Activated naive CD4-positive, alpha-beta T cell treated with anti-CD3 and anti-CD28 coated beads, Interleukin-2, amount 10 ng/mL, durations not matched to agents 7 days and 5 days (primary cell): ENCODE measurements around the gene DEPDC1B.
"Not testable (repeated sequence)": the region's sequence is repeated elsewhere in the genome, so short reads cannot be mapped to it uniquely, and the experiment has no call there.

ENCODE experiments used
- CTCF ChIA-PET: fragments of 350-600 bp; sonication (Branson Sonifier 250); formaldehyde crosslinking; loops from one replicate; lab custom pipeline; 2021; ENCODE audit warnings: antibody characterized with exemption; lab: Charles Lee
- DNase-seq: peaks from one replicate; pipeline ENCODE4 v3.0.0-alpha.2; 2020
- H3K27ac Mint-ChIP-seq: one replicate; pipeline ENCODE4 v1.8.0; 2021; ENCODE audit warnings: mild to moderate bottlenecking, moderate library complexity, mixed read lengths
- H3K27me3 Mint-ChIP-seq: one replicate; pipeline ENCODE4 v1.8.0; 2021; ENCODE audit warnings: mild to moderate bottlenecking, mixed read lengths
- H3K36me3 Mint-ChIP-seq: one replicate; pipeline ENCODE4 v1.8.0; 2021; ENCODE audit warnings: mixed read lengths
- H3K4me1 Mint-ChIP-seq: one replicate; pipeline ENCODE4 v1.8.0; 2021; ENCODE audit warnings: mixed read lengths
- H3K4me3 Mint-ChIP-seq: one replicate; pipeline ENCODE4 v1.8.0; 2021; ENCODE audit warnings: mild to moderate bottlenecking, moderate library complexity, mixed read lengths
- H3K9me3 Mint-ChIP-seq: one replicate; pipeline ENCODE4 v1.8.0; 2021; ENCODE audit warnings: mixed read lengths

DEPDC1B gene, protein sequence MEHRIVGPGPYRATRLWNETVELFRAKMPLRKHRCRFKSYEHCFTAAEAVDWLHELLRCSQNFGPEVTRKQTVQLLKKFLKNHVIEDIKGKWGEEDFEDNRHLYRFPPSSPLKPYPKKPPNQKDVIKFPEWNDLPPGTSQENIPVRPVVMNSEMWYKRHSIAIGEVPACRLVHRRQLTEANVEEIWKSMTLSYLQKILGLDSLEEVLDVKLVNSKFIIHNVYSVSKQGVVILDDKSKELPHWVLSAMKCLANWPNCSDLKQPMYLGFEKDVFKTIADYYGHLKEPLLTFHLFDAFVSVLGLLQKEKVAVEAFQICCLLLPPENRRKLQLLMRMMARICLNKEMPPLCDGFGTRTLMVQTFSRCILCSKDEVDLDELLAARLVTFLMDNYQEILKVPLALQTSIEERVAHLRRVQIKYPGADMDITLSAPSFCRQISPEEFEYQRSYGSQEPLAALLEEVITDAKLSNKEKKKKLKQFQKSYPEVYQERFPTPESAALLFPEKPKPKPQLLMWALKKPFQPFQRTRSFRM

GRCh38 chr5:60699609-60700415, at the start of gene DEPDC1B:
DEPDC1B (minus strand) TSS chr5:60700166; CDS start chr5:60700093, 73 bp downstream.
- H3K9me3 Mint-ChIP-seq, result no peaks in the 10 kb centered on the region
- peaks cover 23% of the 10 kb centered on the region for H3K27me3 Mint-ChIP-seq
- CTCF ChIA-PET, result interaction anchor here (0.6 to 2.4 kb wide), 6 partner anchors 11 to 188 kb away, joined by 3 to 16 read pairs (median 4); no protein-coding TSS in a partner anchor
- peaks cover 39% of the 10 kb centered on the region for H3K4me1 Mint-ChIP-seq
- peak within 1 kb of the TSS; percentile 91 for H3K4me3 Mint-ChIP-seq
- peak; percentile 92 for DNase-seq
- peaks cover 22% of the 10 kb centered on the region for H3K36me3 Mint-ChIP-seq
- H3K27ac Mint-ChIP-seq, result peak within 1 kb of the TSS; percentile 93

DNA sequence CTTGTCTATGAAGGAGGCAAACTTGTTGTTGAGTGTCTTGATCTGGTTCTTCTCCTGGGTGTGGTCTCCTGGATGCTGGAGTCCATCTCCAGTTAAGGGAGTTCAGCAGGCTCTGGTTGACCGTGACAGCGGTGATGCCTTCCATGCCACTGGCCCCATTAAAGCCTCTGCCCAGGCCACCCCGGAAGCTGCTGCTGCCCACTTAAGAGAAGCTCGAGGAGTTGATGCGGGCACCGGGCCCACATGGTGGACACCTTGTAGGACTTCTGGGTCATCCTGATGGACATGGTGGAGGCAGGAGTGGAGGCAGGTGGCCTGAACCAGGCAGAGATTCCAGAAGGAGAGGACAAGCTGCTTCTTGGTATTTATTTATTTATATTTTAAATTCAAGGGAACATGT, 44.7 kb upstream of the DEPDC1B start:
- Mint-ChIP-seq H3K4me3 (no peak overlapping the region), H3K4me1 (no peaks in the 10 kb centered on the region), H3K9me3 (peaks cover 6% of the 10 kb centered on the region), H3K36me3 (no peaks in the 10 kb centered on the region), H3K27me3 (no peaks in the 10 kb centered on the region), H3K27ac (no peak overlapping the region)
- DNase-seq, result no peak
- CTCF ChIA-PET, result no interaction called here

GRCh38 chr5:60743511-60744314, 43.7 kb upstream of the DEPDC1B start:
- H3K4me3 Mint-ChIP-seq, result no peak overlapping the region
- H3K4me1 Mint-ChIP-seq, result no peaks in the 10 kb centered on the region
- H3K9me3 Mint-ChIP-seq, result peaks cover 6% of the 10 kb centered on the region
- H3K27me3 Mint-ChIP-seq, result no peaks in the 10 kb centered on the region
- H3K27ac Mint-ChIP-seq, result no peak overlapping the region
- H3K36me3 Mint-ChIP-seq, result no peaks in the 10 kb centered on the region
- DNase-seq, result no peak
- CTCF ChIA-PET, result no interaction called here

DNA sequence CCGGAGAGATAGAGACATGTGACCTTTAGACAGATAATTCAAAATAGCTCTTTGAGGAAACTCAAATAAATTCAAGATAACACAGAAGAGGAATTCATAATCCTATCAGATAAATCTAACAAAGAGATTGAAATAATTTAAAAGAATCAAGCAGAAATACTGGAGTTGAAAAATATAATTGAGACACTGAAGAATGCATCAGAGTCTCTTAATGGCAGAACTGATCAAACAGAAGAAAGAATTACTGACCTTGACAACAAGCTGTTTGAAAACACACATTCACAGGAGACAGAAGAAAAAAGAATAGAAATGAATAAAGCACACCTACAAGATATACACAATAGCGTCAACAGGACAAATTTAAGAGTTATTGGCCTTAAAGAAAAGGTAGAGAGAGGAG, 40.4 kb upstream of the DEPDC1B start:
- no peak for DNase-seq
- H3K4me1 Mint-ChIP-seq, result no peaks in the 10 kb centered on the region
- CTCF ChIA-PET, result no interaction called here
- H3K4me3 Mint-ChIP-seq, result no peak overlapping the region
- H3K36me3 Mint-ChIP-seq, result no peaks in the 10 kb centered on the region
- H3K27me3 Mint-ChIP-seq, result no peaks in the 10 kb centered on the region
- no peak overlapping the region for H3K27ac Mint-ChIP-seq
- peaks cover 6% of the 10 kb centered on the region for H3K9me3 Mint-ChIP-seq

- no peaks in the 10 kb centered on the region for H3K36me3 Mint-ChIP-seq
- no peak overlapping the region for H3K4me3 Mint-ChIP-seq
- H3K4me1 Mint-ChIP-seq, result no peaks in the 10 kb centered on the region
- H3K9me3 Mint-ChIP-seq, result peaks cover 6% of the 10 kb centered on the region
- DNase-seq, result no peak
- H3K27ac Mint-ChIP-seq, result no peak overlapping the region
- no peaks in the 10 kb centered on the region for H3K27me3 Mint-ChIP-seq
- CTCF ChIA-PET, result no interaction called here
Observed at GRCh38 chr5:60738933-60739332, 39.0 kb upstream of the DEPDC1B start.

DNA sequence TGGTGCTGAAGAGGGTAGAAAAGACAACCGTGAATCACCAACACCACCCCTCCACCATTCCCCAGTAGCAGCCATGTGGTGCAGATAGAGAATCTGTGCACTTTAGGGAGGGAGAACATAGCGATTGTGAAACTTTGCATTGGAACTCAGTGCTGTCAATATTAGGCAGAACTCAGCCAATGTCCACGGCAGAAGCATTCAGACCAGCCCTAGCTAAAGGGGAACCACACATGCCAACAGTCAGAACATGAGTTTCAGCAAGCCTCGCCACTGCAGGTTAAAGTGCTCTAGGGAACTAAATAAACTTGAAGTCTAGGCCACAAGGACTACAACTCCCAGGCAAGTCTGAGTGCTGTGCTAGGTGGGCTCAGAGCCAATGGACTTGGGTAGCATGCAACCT, 38.5 kb upstream of the DEPDC1B start:
- CTCF ChIA-PET, result no interaction called here
- Mint-ChIP-seq H3K27ac (no peak overlapping the region), H3K4me3 (no peak overlapping the region), H3K27me3 (no peaks in the 10 kb centered on the region), H3K36me3 (no peaks in the 10 kb centered on the region), H3K4me1 (no peaks in the 10 kb centered on the region), H3K9me3 (peaks cover 6% of the 10 kb centered on the region)
- DNase-seq, result no peak

- H3K27me3 Mint-ChIP-seq, DNase-seq, H3K36me3 Mint-ChIP-seq, H3K4me3 Mint-ChIP-seq, CTCF ChIA-PET, H3K27ac Mint-ChIP-seq, H3K4me1 Mint-ChIP-seq, H3K9me3 Mint-ChIP-seq: not testable (repeated sequence)
Observed at GRCh38 chr5:60730858-60731257, 30.9 kb upstream of the DEPDC1B start.

- H3K4me1 Mint-ChIP-seq, result no peaks in the 10 kb centered on the region
- DNase-seq, result no peak
- H3K27me3 Mint-ChIP-seq, result peaks cover 4% of the 10 kb centered on the region
Observed at GRCh38 chr5:60727033-60727679, 27.2 kb upstream of the DEPDC1B start.

DNA sequence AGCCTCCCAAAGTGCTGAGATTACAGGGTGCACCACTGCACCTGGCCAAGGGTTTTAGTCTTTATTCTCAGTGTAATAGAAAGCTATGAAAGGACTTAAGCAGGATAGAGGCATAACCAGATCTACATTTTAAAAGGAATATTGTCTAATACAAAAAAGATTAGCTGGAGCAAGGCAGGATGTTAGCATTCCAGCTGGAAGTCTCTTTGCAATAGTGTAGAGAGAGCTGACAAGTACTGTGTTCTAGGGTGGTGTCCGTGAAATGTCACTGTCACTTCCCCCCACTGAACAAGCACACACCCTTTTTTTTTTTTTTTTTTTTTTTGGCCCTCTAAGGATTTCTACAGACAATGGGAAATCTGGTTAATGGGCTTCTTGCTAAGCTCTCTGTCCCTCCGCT, 24.2 kb upstream of the DEPDC1B start:
- H3K9me3 Mint-ChIP-seq, result no peaks in the 10 kb centered on the region
- no peak overlapping the region for H3K27ac Mint-ChIP-seq
- H3K36me3 Mint-ChIP-seq, result no peaks in the 10 kb centered on the region
- no peaks in the 10 kb centered on the region for H3K4me1 Mint-ChIP-seq
- CTCF ChIA-PET, result interaction anchor here (1.1 kb wide), 1 partner anchor 25 kb away, joined by 3 read pairs; no protein-coding TSS in a partner anchor
- no peak for DNase-seq
- no peak overlapping the region for H3K4me3 Mint-ChIP-seq
- peaks cover 14% of the 10 kb centered on the region for H3K27me3 Mint-ChIP-seq

More at GRCh38 chr5:60727033-60727679, 27.2 kb upstream of the DEPDC1B start:
- no peaks in the 10 kb centered on the region for H3K36me3 Mint-ChIP-seq
- no peaks in the 10 kb centered on the region for H3K9me3 Mint-ChIP-seq
- H3K27ac Mint-ChIP-seq, result no peak overlapping the region
- H3K4me3 Mint-ChIP-seq, result no peak overlapping the region
- CTCF ChIA-PET, result no interaction called here

- no peak for DNase-seq
- no peaks in the 10 kb centered on the region for H3K36me3 Mint-ChIP-seq
- no peak overlapping the region for H3K27ac Mint-ChIP-seq
- H3K4me1 Mint-ChIP-seq, result no peaks in the 10 kb centered on the region
- H3K4me3 Mint-ChIP-seq, result no peak overlapping the region
- CTCF ChIA-PET, result no interaction called here
- peaks cover 14% of the 10 kb centered on the region for H3K27me3 Mint-ChIP-seq
- peaks cover 2% of the 10 kb centered on the region for H3K9me3 Mint-ChIP-seq
Observed at GRCh38 chr5:60722416-60722815, 22.4 kb upstream of the DEPDC1B start.

DNA sequence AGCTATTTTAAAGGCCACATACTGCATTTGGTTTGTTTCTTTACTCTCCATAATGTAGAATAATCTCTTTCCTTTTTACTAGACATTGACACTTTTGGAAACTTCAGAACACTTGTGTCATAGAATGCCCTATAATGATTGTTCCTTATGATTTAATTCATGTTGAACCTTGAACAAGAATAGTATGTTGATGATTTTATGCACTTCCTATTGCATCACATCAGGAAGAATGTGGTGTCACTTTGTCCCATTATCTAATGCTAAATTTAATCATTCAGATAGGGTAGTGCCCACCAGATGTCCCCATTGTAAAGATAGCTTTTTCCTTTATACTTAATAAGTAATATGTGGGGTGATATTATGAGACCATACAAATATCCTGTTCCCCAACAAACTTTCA, 19.4 kb upstream of the DEPDC1B start:
- H3K27me3 Mint-ChIP-seq, result peaks cover 28% of the 10 kb centered on the region
- H3K9me3 Mint-ChIP-seq, result peaks cover 3% of the 10 kb centered on the region
- no peak overlapping the region for H3K27ac Mint-ChIP-seq
- CTCF ChIA-PET, result interaction anchor here (1.1 kb wide), 1 partner anchor 21 kb away, joined by 3 read pairs; no protein-coding TSS in a partner anchor
- DNase-seq, result no peak
- no peak overlapping the region for H3K4me3 Mint-ChIP-seq
- H3K4me1 Mint-ChIP-seq, result no peaks in the 10 kb centered on the region
- H3K36me3 Mint-ChIP-seq, result no peaks in the 10 kb centered on the region

DNA sequence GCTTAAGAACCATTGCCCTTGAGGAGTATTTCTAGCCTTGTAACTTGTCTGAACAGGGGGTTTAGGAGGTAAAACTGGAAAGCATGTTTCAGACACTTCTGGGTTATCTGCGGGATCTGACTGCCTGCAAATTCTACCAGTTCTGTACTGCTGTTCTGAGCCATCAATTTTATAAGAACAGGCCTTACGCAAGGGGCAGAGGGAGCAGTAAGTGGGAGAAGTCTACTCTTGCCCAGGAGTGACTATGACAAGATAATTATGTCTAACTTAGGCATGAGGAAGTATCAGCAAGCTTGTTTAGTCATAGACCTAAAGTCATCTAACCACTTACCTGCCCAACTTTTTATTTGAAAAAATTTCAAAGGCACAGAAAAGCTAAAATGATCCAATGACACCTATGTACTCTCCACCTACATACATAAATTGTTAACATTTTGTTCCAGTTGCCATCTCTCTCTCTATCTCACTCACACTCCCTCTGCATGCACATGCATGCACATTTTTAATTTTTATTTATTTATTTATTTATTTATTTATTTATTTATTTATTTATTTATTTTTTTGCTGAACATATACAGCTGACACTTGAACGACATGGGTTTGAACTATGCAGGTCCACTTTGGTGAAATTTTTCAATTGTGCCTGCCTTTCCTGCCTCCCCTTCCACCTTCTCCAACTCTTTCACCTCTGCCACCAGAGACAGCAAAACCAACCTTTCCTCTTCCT, 18.4 kb upstream of the DEPDC1B start:
- no peak for DNase-seq
- Mint-ChIP-seq H3K27ac (no peak overlapping the region), H3K36me3 (no peaks in the 10 kb centered on the region), H3K27me3 (peaks cover 28% of the 10 kb centered on the region), H3K4me3 (no peak overlapping the region), H3K9me3 (peaks cover 3% of the 10 kb centered on the region), H3K4me1 (no peaks in the 10 kb centered on the region)
- CTCF ChIA-PET, result interaction anchor here (0.6 kb wide), 1 partner anchor 167 kb away, joined by 3 read pairs; no protein-coding TSS in a partner anchor
